Islet of Langerhans (tissue), 1 donor: Measurements from ENCODE around the gene SAE1.
"Not testable (repeated sequence)": the region's sequence is repeated elsewhere in the genome, so short reads cannot be mapped to it uniquely, and the experiment has no call there.

ENCODE experiments used
- FAIRE-seq: peaks from one replicate; lab custom pipeline; 2011; peaks lifted over from hg19 to GRCh38; lab: Jason Lieb, UNC

SAE1 gene

DNA sequence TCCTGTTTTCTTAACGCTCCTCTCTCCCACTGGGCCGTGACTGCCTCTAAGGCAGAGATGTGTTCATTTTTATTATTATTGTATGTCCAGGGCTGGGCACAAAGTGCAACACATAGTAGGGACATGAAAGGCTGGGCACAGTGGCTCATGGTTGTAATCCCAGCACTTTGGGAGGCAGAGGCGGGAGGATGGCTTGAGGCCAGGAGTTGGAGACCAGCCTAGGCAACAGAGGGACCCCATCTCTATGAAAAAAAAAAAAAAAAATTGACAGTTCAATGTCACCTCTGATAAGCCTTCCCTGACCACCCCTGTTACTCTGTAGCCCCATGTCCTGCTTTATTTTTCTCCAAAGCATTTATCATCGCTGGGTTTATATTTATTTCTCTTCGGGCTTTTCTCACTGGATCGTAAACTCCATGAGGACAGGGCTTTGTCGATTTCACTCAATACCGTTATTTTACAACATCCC lies 481 bp upstream of the SAE1 start:
- no peak for FAIRE-seq

DNA sequence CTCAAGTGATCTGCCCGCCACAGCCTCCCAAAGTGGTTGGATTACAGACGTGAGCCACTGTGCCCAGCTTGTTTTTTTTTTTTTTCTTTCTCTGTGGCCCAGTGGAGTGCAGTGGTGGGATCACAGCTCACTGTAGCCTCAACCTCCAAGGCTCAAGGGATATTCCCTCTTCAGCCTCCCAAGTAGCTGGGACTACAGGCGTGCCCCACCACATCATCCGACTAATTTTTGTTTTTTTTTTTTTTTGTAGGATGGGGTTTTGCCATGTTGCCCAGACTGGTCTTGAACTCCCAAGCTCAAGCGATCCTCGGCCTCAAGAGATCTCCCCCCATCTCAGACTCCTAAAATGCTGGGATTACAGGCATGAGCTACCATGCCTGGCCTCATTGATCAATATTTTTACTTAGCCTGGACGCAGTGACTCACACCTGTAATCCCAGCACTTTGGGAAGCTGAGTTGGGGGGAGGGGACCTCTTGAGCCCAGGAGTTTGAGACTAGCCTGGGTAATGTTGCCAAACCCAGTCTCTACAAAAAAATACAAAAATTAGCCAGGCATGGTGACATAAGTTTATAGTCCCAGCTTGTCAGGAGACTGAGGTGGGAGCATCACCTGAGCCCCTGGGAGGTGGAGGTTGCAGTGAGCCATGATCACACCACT lies 1.7 kb downstream of the SAE1 start:
- no peak for FAIRE-seq

DNA sequence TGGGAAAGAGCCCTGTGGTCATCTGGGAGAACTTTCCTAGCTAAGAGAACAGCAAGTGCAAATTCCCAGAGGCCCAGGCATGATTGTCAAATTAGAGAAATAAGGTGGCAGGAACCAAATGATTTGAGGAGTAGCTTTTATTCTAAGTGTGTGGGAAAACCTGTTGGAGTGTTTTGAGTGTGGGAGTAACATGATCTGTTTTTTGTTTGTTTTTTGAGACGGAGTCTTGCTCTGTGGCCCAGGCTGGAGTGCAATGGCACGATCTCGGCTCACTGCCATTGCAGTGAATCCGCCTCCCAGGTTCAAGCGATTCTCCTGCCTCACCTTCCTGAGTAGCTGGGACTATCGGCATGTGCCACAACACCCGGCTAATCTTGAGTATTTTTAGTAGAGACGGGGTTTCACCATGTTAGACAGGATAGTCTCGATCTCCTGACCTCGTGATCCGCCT lies 2.4 kb downstream of the SAE1 start:
- no peak for FAIRE-seq

DNA sequence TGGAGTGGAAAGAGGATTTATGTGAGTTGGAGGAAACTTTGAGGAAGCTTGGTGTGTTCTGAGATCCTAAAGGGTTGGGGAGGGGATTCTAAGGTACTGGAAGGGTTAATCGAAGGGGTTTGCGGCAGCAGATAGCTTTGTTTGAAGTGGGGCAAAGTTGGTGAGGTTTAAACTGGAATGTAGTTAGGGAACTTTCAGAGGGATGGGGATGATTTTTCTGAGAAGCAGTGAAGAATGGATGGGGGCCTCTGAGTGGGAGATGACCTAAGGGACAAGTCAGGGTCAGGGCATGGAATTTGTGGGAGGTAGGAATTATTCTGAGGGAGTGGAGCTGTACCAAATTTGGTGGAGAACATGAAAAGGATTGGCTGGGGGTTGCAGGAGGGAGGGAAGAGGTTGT lies 3.9 kb downstream of the SAE1 start:
- FAIRE-seq, result no peak

DNA sequence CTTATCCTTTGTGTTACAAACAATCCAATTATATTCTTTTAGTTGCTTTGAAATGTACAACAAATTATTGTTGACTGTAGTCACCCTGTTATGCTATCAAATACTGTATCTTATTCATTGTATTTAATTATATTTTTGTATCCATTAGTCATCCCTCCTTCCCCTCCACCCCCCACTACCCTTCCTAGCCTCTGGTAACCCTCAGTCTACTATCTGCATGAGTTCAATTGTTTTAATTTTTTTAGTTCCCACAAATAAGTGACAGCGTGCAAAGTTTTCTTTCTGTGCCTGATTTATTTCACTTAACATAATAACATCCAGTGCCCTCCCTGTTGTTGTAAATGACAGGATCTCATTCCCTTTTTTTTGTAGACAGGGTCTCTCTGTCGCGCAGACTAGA lies 4.5 kb downstream of the SAE1 start:
- FAIRE-seq, result no peak

DNA sequence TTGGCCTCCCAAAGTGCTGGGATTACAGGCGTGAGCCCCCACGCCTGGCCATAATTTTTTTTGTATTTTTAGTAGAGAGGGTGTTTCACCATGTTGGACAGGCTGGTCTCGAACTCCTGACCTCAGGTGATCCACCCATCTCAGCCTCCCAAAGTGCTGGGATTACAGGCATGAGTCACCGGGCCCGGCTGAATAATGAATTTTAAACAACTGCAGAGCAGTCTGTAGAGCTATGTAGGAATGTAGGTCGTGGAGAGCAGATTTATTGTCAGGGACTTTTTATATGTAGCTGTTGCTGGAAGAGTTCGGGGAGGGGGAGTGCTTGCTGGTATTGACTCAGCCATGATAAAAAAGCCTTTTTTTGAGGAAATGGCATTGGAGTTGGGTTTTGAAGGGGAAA lies 10.6 kb downstream of the SAE1 start:
- FAIRE-seq, result not testable (repeated sequence)

DNA sequence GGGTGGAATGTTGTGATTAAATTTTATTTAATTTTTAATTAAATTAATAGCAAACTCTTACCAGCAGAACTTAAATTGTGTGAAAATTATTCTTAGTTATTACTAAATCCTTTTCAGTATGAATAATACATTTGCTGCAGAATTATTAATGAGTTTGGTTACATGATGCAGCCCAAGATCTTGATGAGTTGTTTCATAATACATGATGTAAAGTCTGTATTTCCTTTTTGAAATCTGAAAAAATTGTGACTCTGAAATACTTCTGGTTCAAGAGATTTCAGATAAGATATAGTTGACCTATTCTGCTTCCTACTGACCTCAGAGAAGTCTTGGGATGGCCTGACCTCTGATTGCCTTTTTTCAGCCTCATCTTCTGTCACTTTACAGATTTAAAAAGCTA lies 11.1 kb downstream of the SAE1 start:
- FAIRE-seq, result peak; percentile 58

DNA sequence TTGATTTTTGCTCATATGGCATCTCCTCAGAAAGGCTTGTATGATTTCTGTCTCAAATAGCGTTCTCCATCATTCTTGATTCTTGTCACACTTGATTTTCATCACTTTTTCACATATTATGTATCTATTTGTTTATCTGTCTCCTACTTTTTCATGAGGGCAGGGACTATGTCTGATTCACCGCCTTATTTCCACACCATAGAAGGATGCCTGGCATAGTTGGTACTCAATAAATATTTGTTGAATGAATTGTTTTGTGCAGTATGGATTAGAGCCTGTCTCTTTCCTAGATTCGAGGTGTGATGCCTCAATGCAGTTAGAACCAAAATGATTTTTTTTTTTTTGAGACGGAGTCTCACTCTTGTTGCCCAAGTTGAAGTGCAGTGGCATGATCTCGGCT lies 12.1 kb downstream of the SAE1 start:
- FAIRE-seq, result no peak

DNA sequence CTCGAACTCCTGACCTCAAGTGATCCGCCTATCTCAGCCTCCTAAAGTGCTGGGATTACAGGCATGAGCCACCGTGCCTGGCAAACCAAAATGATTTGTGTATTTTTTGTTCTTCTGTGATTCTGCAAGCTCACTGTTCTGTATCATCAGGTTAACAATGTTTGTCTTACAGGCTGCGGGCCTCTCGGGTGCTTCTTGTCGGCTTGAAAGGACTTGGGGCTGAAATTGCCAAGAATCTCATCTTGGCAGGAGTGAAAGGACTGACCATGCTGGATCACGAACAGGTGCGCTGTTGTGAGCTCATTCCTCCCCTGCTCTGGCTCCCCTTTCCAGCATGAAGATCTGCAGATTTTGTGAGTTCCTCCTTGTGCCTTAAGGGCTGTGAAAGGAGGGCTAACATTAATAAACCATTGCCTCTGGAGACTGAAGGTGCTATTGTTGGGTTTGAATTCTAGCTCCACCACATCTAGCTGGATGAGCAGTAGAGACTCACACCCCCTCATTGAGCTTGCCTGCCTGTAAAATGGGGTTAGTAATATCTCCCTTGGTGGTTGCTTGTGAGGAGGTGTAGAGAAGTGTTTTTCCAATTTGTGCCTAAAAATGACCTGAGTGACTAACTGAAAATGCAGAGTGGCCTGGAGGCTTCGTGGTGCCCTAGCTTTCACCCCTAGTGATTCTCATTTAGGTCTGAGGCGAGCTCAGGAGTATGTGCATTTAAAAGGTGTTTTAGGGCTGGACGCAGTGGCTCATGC lies 12.9 kb downstream of the SAE1 start:
- FAIRE-seq, result no peak

DNA sequence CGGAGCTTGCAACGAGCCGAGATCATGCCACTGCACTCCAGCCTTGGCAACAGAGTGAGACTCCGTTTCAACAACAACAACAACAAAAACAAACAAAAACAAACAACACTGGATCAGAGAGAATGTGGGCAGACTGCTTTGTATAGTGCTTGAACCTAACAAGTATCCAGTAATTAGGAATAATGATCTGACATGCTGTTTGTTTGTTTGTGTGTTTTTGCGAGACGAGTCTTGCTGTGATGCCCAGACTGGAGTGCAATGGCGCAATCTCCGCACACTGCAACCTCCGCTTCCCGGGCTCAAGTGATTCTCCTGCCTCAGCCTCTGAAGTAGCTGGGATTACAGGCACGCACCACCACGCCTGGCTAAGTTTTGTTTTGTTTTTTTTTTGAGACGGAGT lies 14.0 kb downstream of the SAE1 start:
- no peak for FAIRE-seq

DNA sequence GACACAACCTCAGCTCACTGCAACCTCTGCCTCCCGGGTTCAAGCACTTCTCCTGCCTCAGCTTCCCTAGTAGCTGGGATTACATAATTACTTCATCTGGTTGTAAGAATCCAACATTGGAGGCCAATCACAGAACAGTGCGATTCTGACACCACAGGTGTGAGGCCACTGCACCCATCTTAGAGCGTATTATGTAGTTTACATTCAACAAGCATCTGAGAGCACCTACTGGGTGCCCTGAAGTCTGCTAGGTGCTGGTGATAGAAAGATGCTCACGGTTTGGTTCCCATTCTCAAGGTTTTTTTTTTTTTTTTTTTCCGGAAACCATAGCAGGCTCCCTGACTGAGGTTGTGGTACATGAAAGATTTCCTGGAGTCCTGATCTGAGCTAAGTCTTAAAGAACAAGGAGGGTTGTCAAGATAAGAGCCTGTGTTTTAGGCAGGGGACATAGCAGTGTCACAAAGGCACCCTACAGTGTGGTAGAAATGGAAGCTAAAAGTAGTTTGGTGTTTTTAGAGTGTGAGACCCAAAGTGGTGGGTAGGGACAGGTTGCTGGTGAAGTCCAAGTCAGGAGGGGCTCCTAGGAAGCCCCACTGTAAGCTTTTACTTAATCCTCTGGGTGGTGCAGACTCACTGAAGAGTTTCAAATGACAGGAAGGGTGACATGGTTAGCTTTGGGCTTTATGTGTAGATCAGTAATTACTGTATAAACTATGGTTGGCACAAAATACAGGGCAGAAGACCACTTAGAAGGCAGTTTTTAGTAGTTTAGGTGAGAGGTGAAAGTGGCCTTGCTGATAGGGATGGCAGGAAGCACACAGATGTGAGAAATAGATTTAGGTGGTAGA lies 15.2 kb downstream of the SAE1 start:
- FAIRE-seq, result no peak

DNA sequence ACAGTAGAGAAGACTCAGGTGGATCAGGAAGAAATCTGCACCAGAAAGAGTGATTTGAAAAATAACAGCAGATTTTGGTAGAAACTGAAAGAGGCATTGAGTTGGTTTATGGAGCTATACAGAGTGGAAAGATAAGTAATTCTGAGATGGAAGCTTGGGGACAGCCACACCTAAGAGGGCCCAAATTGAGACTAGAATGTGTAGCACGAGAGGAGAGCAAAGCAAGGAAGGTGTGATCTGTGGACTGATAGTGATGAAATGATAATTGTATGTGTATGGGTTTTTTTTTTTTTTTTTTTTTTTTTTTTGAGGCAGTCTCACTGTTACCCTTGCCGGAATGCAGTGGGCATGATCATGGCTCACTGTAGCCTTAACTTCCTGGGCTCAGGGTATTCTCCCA lies 16.3 kb downstream of the SAE1 start:
- no peak for FAIRE-seq

DNA sequence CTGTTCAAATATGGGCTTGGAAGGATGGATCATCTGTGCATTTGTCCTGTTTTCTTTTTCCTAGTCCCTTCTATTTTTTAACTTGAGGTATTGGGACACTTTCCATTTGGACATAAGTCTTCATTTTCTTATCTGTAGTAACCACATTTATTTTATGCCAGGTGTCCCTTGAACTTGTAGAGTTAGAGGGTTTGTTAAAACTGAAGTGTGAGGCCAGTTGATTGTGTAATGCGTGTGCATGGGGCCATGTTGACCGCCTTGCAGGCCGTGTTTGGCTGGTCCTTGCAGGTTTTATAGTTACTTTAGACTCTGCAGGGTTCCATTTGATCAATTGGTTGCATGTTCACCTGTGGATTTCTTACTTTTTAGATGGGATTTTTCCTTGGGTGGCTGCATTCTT lies 21.0 kb downstream of the SAE1 start:
- no peak for FAIRE-seq

DNA sequence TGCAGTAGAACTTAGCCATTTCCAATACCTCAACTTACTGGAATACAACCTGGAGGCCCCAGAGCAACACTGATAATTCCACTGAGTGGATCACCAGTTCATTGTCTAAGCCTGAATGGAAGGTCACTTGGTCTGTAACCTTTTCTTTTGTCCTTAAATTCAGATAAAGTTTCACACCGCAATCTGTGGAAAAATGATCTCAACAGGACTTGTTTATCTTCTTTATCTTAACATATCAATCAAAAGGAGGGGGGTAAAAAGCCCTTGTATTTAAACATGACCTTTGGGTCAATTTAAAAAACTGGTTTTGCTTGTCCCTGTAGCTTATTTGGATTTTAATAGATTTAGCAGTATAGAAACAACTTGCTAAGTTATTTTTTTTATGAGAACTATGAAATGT lies 21.6 kb downstream of the SAE1 start:
- no peak for FAIRE-seq

DNA sequence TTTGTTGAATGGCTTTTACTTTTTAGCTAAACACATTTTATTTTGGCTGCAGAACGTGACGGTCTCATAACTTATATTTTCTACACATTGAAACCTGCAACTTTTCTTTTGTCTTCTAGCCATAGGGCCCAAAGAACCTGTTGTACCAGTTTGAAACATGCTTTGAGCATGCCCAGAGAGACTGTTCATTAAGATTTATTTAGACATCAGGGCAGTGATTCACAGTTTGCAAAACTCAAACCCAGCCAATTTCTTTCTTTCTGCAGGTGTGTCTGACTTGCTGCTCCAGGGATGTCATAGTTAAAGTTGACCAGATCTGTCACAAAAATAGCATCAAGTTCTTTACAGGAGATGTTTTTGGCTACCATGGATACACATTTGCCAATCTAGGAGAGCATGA lies 22.0 kb downstream of the SAE1 start:
- FAIRE-seq, result no peak

DNA sequence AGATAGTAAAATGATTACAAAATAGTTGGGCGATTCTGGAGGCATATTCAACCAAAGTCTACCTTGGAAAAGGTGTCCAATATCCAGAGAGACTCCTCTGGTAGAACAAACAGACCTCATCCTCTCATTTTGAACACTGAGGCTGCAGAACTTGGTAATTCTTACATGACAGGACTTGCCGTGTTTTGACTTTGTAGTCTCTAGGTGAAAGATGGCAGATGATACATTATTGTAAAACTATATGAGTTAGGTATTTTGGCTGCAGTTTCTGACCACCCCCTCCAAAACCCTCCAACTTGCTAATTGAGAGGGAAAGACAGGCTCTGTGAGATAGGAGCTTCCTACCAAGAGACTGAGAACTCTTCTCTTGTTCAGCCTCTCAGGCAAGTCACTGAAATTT lies 22.6 kb downstream of the SAE1 start:
- FAIRE-seq, result no peak

DNA sequence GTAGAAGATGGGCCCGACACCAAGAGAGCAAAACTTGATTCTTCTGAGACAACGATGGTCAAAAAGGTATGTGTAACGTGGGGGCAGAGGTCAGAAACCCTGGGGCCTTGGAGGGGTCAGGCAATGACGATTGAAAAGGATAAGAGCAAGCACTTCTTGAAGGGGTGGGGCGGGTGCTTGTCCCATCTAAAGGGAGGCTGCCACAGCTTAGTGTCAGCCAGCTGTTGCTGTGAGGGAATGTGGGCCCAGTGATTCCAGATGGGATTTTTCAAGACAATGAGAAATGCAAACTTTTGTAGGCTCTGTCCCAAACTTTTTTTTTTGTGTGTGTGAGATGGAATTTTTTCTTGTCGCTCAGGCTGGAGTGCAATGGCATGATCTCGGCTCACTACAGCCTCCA lies 24.5 kb downstream of the SAE1 start:
- no peak for FAIRE-seq

DNA sequence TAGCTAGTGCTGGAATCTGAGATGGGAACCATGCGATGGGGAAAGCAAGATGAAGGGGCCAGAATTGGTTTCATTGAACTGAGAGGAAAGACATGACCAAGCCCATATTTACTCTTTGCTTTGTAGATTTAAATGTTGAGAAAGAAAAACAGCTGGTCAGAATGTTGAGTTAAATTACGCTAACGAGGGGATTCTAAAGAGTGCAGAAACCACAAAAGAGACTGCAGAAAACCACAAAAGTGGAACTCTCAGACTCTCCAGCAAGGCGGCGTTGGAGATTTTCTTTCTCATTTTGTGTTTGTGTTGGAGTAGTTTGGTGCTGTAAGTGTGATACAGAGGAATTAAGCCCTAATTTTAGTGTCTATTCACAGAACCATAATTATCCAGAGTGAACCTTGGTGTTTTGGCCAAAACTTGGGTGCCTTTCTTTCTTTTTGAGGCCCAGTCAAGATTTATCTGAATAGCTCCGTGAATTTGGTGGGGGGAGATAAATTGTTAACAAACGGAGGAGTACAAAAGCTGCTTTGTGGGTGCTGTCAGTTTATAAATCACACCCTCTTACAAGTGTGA lies 26.3 kb downstream of the SAE1 start:
- no peak for FAIRE-seq

DNA sequence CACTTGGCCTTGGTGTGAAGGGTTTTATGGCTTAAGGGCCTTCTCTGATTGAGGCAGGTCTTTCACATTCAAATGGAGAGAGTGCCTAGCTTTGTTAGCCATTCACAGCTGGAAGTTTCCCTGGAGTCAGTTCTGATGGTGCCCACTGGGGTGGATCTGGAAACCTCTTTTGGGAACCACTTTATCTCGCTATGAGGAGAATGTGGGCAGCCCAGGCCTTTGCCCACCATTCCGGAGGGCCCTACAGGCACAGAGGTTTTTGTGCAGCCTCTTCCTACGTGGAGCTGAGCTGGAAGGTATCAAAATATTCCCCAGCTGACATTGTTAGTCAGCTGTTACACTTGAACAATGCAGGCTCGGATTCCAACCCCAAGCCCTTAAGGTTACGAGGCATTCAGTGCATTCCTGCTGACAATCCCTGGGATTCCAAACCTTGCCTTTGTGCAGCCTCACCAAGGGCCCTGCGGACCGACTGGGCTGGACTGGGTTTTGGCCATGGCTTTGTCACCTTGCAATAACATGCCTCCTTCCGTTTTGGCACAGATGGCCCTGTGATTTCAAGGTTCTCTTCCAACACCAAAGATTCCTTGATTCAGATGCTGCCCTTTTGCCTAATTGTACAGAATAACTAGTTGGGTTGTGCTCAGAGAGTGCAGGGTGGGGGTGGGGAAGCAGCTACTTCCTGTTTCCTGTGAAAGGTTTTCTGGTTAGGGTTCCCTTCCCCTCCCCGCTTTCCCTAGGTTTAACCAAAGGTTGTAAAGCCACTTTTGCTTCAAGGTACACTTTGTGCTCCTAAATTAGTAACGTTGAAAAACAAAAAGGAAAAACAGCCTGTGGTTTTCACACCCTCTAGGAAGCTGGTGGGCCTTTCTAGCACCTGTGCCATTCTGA lies 27.0 kb downstream of the SAE1 start:
- FAIRE-seq, result no peak

DNA sequence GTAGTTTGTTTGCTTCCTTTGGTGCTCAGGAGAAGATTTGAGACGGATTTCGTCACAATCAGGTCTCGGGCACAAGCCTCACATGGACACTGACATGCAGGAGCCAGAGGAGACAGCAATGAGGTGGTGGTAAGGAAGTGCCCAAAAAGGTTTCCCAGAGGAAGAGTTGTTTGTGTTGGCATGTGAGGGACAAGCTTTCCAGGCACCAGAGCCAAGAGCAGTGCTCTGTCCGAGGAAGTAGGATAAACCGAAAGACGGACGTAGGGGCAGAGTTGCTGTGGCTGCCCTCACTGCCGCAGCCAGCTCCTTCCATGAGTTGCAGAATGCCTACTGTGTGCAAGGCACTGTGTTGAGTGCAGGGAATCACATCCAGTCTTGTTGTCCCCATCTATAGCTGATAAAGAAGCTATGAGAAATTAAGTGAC lies 27.7 kb downstream of the SAE1 start:
- FAIRE-seq, result no peak

DNA sequence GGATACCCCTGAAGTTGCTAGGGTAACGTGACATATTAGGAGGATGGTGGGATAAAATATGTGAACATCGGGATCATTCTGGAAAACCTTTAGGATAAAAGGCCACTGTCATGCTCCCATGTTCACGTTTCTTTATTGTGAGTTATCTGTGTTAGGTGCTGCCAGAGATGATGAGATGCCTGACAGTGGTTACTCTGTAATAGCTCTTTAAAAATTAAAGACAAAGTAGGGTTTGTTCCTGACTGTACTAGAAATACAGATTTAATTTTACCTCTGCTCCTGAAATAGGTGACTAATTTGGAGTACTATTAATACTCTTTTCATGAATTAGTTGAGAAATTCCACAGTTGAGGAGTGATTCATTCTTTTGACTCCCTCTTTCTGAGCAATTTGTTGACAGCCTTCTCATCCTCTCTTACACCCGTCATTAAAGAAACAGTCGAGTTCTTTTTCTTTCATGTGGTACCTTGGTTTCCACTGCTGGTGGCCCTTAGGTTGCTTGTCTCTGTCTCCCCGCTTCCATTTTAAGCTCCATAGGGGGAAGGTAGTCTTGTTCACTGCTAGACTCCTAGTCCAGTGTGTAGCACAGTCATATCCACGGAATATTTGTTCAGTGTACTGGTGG lies 28.4 kb downstream of the SAE1 start:
- no peak for FAIRE-seq
